Stimulated activated CD4-positive, alpha-beta T cell treated with anti-CD3 and anti-CD28 coated beads, Interleukin-1b, Interleukin-23, amount 100 ng/mL, for 48 hours (primary cell): ENCODE data around the gene DGKE.

ENCODE experiments used
- DNase-seq: peaks from one replicate; pipeline ENCODE4 v3.0.0-alpha.2; 2020

The DGKE gene

GRCh38 chr17:56833809-56834379, at the start of gene DGKE, which contains the start of gene C17orf67:
TSS of gene DGKE (plus strand) at chr17:56834151. CDS start at chr17:56834796, 645 bp downstream.
TSS of gene C17orf67 (minus strand) at chr17:56833920. CDS start at chr17:56815810, 18,110 bp downstream.
- peak; percentile 98 for DNase-seq

GRCh38 chr17:56785405-56785804, 48.5 kb upstream of the DGKE start:
- no peak for DNase-seq

- no peak for DNase-seq
Observed at GRCh38 chr17:56785997-56786680, 47.8 kb upstream of the DGKE start.

GRCh38 chr17:56786989-56787482, 46.9 kb upstream of the DGKE start:
- peak; percentile 81 for DNase-seq

GRCh38 chr17:56792267-56792666, 41.7 kb upstream of the DGKE start:
- DNase-seq, result no peak

- no peak for DNase-seq
Observed at GRCh38 chr17:56793531-56793930, 40.4 kb upstream of the DGKE start.

- no peak for DNase-seq
Observed at GRCh38 chr17:56793957-56794356, 40.0 kb upstream of the DGKE start.

GRCh38 chr17:56795221-56795865, 38.6 kb upstream of the DGKE start:
- DNase-seq, result no peak

- DNase-seq, result no peak
Observed at GRCh38 chr17:56796536-56796935, 37.4 kb upstream of the DGKE start.

- no peak for DNase-seq
Observed at GRCh38 chr17:56798916-56799315, 35.0 kb upstream of the DGKE start.

- no peak for DNase-seq
Observed at GRCh38 chr17:56801459-56802178, 32.3 kb upstream of the DGKE start.

- DNase-seq, result no peak
Observed at GRCh38 chr17:56803071-56803470, 30.9 kb upstream of the DGKE start.

- no peak for DNase-seq
Observed at GRCh38 chr17:56804454-56804853, 29.5 kb upstream of the DGKE start.

GRCh38 chr17:56806949-56807348, 27.0 kb upstream of the DGKE start:
- no peak for DNase-seq

- DNase-seq, result no peak
Observed at GRCh38 chr17:56807723-56808122, 26.2 kb upstream of the DGKE start.

- DNase-seq, result no peak
Observed at GRCh38 chr17:56808503-56808902, 25.4 kb upstream of the DGKE start.

GRCh38 chr17:56809106-56809819, 24.7 kb upstream of the DGKE start:
- no peak for DNase-seq

- DNase-seq, result no peak
Observed at GRCh38 chr17:56809820-56810179, 24.2 kb upstream of the DGKE start.

- DNase-seq, result no peak
Observed at GRCh38 chr17:56810343-56810742, 23.6 kb upstream of the DGKE start.

GRCh38 chr17:56810891-56811775, 22.8 kb upstream of the DGKE start:
- DNase-seq, result no peak

- no peak for DNase-seq
Observed at GRCh38 chr17:56812901-56813388, 21.0 kb upstream of the DGKE start.

GRCh38 chr17:56815711-56816110, 18.2 kb upstream of the DGKE start:
- DNase-seq, result no peak
